Measurements from ENCODE around the gene NRP2.

DNA sequence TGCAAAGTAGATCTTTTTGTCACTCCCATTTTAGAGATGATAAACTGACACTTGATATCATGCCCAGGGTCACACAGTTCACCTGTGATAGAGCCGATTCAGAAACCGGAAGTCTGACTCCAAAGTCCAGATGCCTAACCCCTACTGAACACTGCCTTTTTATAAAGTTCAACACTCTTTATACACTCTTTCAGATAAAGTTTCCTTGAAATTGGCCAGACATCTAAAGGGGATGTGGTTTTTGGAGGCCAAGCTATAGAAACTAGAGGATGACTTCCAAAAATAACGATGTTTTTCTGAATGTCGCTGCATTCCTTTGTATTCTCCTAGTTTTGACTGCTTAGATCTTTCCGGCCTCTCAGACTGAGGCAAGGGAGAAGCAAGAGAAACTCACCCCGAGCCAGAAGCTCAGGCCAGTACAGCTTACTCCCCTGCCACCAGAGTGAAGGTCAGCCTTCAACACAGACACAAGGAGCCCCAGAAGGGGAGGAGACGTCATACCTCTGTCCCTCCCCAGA lies 61.8 kb downstream of the NRP2 start:
- TF ChIP-seq POLR2A (IDR thresholded peaks at IDR 0.05; ENCODE audit: borderline replicate concordance, extremely low read depth, insufficient read depth, insufficient read length) (no peak), EZH2 (IDR thresholded peaks at IDR 0.05) (no peak), POLR2AphosphoS5 (IDR thresholded peaks at IDR 0.05; ENCODE audit: low read depth, low read length) (no peak), RAD21 (IDR thresholded peaks at IDR 0.05; ENCODE audit: low read depth) (no peak)
- TF ChIP-seq, protein P1, sequence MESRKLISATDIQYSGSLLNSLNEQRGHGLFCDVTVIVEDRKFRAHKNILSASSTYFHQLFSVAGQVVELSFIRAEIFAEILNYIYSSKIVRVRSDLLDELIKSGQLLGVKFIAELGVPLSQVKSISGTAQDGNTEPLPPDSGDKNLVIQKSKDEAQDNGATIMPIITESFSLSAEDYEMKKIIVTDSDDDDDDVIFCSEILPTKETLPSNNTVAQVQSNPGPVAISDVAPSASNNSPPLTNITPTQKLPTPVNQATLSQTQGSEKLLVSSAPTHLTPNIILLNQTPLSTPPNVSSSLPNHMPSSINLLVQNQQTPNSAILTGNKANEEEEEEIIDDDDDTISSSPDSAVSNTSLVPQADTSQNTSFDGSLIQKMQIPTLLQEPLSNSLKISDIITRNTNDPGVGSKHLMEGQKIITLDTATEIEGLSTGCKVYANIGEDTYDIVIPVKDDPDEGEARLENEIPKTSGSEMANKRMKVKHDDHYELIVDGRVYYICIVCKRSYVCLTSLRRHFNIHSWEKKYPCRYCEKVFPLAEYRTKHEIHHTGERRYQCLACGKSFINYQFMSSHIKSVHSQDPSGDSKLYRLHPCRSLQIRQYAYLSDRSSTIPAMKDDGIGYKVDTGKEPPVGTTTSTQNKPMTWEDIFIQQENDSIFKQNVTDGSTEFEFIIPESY (IDR thresholded peaks at IDR 0.05; ENCODE audit: extremely low read depth, insufficient replicate concordance, low read length) = no peak
- TF ChIP-seq, protein P2, sequence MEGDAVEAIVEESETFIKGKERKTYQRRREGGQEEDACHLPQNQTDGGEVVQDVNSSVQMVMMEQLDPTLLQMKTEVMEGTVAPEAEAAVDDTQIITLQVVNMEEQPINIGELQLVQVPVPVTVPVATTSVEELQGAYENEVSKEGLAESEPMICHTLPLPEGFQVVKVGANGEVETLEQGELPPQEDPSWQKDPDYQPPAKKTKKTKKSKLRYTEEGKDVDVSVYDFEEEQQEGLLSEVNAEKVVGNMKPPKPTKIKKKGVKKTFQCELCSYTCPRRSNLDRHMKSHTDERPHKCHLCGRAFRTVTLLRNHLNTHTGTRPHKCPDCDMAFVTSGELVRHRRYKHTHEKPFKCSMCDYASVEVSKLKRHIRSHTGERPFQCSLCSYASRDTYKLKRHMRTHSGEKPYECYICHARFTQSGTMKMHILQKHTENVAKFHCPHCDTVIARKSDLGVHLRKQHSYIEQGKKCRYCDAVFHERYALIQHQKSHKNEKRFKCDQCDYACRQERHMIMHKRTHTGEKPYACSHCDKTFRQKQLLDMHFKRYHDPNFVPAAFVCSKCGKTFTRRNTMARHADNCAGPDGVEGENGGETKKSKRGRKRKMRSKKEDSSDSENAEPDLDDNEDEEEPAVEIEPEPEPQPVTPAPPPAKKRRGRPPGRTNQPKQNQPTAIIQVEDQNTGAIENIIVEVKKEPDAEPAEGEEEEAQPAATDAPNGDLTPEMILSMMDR (IDR thresholded peaks at IDR 0.05 in 2 of 3, conservative IDR thresholded peaks at IDR 0.05 in 1 of 3; ENCODE audit: borderline replicate concordance in 1 of 3, insufficient read depth in 1 of 3, low read depth in 2 of 3, low read length in 2 of 3) = no peak

Measured in HCT116 (cell line).